Colonic mucosa (tissue), 4 donors: Measurements from ENCODE around the gene STK24. TPM values are rescaled to one million over a fixed set of nuclear protein-coding genes. Genes with fewer than 3 reads are reported as not detected.

Source experiments
- DNase-seq: peaks from one replicate; pipeline ENCODE4 v3.0.0-alpha.2; 2020
- H3K27ac ChIP-seq: fragments of 200-600 bp; one replicate; pipeline ENCODE4 v1.8.0; 2021
- H3K27me3 ChIP-seq: fragments of 200-600 bp; one replicate; pipeline ENCODE4 v1.8.0; 2021
- H3K36me3 ChIP-seq: fragments of 200-600 bp; one replicate; pipeline ENCODE4 v1.8.0; 2021
- H3K4me1 ChIP-seq: fragments of 200-600 bp; one replicate; pipeline ENCODE4 v1.8.0; 2021; ENCODE audit warnings: mild to moderate bottlenecking
- H3K4me3 ChIP-seq: fragments of 200-600 bp; one replicate; pipeline ENCODE4 v1.8.0; 2021
- H3K9ac ChIP-seq, 2 donors: one replicate each; pipeline ENCODE4 v1.7.0; 2013; ENCODE audit warnings: control low read depth in 2 of 2, low read depth in 2 of 2, low read length in 2 of 2
- H3K9me3 ChIP-seq: fragments of 200-600 bp; one replicate; pipeline ENCODE4 v1.8.0; 2021
- intact Hi-C: fragments of 100-400 bp; cut with DNase I; formaldehyde crosslinking; loops from one replicate; pipeline ENCODE4 v1.14.1; 2022
- total RNA-seq, 2 donors: library from RNA; stranded (reverse); fragmentation: NEBNext Ultra II Directional in 1 of 2; extraction: Animal tissue kit (Norgen Biotek cat#: 25700) in 1 of 2; gene quantifications; one replicate each; pipeline ENCODE4 v1.2.1, GENCODE V29; 2021
- TF ChIP-seq, protein P1 (sequence below): fragments of 200-600 bp; IDR thresholded peaks from one replicate; pipeline ENCODE4 v1.8.0; 2022; ENCODE audit warnings: antibody characterized with exemption, mild to moderate bottlenecking
- donor health status: healthy.
- donor health status: DM: no; HTN: no; CAD: no.
- donor health status: DM: no; HTN: no; CAD: no.

STK24 gene
- total RNA-seq, 2 donors from 2014 or later = 160 to 206 TPM

- peaks cover 12% of the 10 kb centered on the region for H3K4me1 ChIP-seq
- H3K4me3 ChIP-seq = no peak overlapping the region
- TF ChIP-seq, protein P1, sequence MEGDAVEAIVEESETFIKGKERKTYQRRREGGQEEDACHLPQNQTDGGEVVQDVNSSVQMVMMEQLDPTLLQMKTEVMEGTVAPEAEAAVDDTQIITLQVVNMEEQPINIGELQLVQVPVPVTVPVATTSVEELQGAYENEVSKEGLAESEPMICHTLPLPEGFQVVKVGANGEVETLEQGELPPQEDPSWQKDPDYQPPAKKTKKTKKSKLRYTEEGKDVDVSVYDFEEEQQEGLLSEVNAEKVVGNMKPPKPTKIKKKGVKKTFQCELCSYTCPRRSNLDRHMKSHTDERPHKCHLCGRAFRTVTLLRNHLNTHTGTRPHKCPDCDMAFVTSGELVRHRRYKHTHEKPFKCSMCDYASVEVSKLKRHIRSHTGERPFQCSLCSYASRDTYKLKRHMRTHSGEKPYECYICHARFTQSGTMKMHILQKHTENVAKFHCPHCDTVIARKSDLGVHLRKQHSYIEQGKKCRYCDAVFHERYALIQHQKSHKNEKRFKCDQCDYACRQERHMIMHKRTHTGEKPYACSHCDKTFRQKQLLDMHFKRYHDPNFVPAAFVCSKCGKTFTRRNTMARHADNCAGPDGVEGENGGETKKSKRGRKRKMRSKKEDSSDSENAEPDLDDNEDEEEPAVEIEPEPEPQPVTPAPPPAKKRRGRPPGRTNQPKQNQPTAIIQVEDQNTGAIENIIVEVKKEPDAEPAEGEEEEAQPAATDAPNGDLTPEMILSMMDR = no peak
- H3K9me3 ChIP-seq = no peaks in the 10 kb centered on the region
- H3K27me3 ChIP-seq = no peaks in the 10 kb centered on the region
- intact Hi-C loops = no loop called here
- no peak overlapping the region for H3K9ac ChIP-seq
- no peak overlapping the region for H3K27ac ChIP-seq
- H3K36me3 ChIP-seq = no peaks in the 10 kb centered on the region
- DNase-seq = no peak
Observed at GRCh38 chr13:98513837-98514236, 63.1 kb downstream of the STK24 start.

GRCh38 chr13:98512774-98513665 is 63.9 kb downstream of the STK24 start:
- H3K9me3 ChIP-seq = no peaks in the 10 kb centered on the region
- no peak overlapping the region for H3K4me3 ChIP-seq
- TF ChIP-seq, protein P1 = no peak
- intact Hi-C loops = no loop called here
- peak overlapping the region; percentile 16 for H3K27ac ChIP-seq
- H3K36me3 ChIP-seq = no peaks in the 10 kb centered on the region
- DNase-seq = no peak
- H3K4me1 ChIP-seq = peaks cover 17% of the 10 kb centered on the region
- no peak overlapping the region for H3K9ac ChIP-seq
- H3K27me3 ChIP-seq = no peaks in the 10 kb centered on the region

- H3K27ac ChIP-seq = no peak overlapping the region
- no peak overlapping the region for H3K9ac ChIP-seq
- peaks cover 28% of the 10 kb centered on the region for H3K4me1 ChIP-seq
- intact Hi-C loops = no loop called here
- H3K4me3 ChIP-seq = no peak overlapping the region
- H3K9me3 ChIP-seq = no peaks in the 10 kb centered on the region
- TF ChIP-seq, protein P1 = no peak
- H3K27me3 ChIP-seq = no peaks in the 10 kb centered on the region
- no peak for DNase-seq
- H3K36me3 ChIP-seq = no peaks in the 10 kb centered on the region
Observed at GRCh38 chr13:98511435-98511834, 65.5 kb downstream of the STK24 start.

DNA sequence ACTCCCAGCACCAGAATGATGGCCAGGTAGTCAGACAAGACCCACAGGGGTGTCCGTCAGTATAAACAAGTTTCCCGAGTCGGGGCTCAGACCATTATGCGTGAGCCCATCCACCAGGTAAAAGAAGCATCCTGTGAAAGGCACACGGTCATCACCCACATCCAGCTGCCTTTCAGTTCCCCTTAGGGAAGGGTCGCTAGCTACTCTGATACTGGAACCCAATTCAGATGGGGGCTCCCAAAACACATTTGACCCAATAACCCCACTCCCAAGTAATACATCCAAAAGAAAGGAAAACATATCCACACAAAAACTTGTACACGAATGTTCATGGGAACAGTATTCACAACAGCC is 66.8 kb downstream of the STK24 start:
- no peak for DNase-seq
- peak overlapping the region; percentile 60 for H3K27ac ChIP-seq
- H3K4me1 ChIP-seq = peaks cover 28% of the 10 kb centered on the region
- intact Hi-C loops = no loop called here
- H3K27me3 ChIP-seq = no peaks in the 10 kb centered on the region
- no peak overlapping the region for H3K4me3 ChIP-seq
- TF ChIP-seq, protein P1 = no peak
- no peaks in the 10 kb centered on the region for H3K36me3 ChIP-seq
- H3K9me3 ChIP-seq = no peaks in the 10 kb centered on the region
- peak overlapping the region in 1 of 2 donors; percentile 15 for H3K9ac ChIP-seq

DNA sequence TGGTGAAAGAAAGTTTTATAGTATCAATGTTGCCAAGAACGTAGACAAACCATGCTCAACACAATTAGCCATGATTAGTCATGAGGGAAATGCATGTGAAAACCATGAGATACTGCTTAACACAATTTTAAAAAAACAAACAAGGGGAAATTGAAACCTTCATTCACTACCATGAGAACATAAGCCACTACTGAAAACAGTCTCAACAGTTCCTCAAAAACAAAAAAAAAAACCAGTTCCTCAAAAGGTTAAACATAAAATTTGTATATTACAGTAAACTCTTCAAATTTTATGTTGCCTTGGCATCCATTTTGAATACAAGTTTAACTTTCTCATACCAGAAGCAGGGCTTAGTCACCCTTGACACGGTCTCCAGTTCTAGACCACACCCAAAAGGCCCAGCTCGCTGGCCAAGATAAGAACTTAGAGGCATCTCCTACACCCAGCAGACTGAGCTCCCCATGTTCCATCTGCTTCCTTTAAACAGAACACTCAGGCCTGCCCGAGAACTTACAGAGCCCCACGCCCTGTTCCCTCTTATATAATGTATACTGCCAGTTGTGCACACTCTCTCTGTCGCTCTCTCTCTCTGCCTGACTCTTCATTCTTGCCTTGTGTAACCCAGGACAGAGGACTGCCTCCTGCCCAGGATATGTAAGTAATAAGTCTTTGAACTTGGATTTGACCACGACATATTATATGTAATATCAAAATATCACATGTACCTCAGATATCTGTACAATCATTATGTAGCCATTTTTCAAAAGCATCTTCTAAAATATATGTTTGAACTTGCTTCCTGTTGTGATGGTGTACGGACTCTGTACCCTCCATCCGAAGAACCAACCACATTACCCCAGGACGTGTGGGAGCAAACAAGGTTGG is 67.4 kb downstream of the STK24 start:
- peak; percentile 78 for DNase-seq
- intact Hi-C loops = loop anchor here (10.0 kb wide), 1 partner anchor 65 kb away; the partner anchor contains the start of gene STK24
- H3K4me3 ChIP-seq = no peak overlapping the region
- H3K27ac ChIP-seq = peak overlapping the region; percentile 60
- H3K27me3 ChIP-seq = no peaks in the 10 kb centered on the region
- peak overlapping the region in 1 of 2 donors; percentile 15 for H3K9ac ChIP-seq
- no peaks in the 10 kb centered on the region for H3K36me3 ChIP-seq
- peaks cover 28% of the 10 kb centered on the region for H3K4me1 ChIP-seq
- no peaks in the 10 kb centered on the region for H3K9me3 ChIP-seq
- TF ChIP-seq, protein P1 = no peak
